IPS-11a (cell line): Measurements from ENCODE around the gene FBXL22.

ENCODE experiments used
- H3K4me3 ChIP-seq: one replicate; pipeline ENCODE4 v1.5.1; 2013; ENCODE audit warnings: low read depth, low read length, control low read depth

The FBXL22 gene

GRCh38 chr15:63593705-63594671, 3.2 kb upstream of the FBXL22 start:
- no peak overlapping the region for H3K4me3 ChIP-seq

- H3K4me3 ChIP-seq: no peak overlapping the region
Observed at GRCh38 chr15:63595065-63595464, 2.1 kb upstream of the FBXL22 start.

GRCh38 chr15:63595688-63596087, 1.5 kb upstream of the FBXL22 start:
- H3K4me3 ChIP-seq: no peak overlapping the region

GRCh38 chr15:63596676-63597037, 530 bp upstream of the FBXL22 start:
- H3K4me3 ChIP-seq: no peak overlapping the region

GRCh38 chr15:63597821-63598220, 634 bp downstream of the FBXL22 start:
- no peak overlapping the region for H3K4me3 ChIP-seq

- H3K4me3 ChIP-seq: no peak overlapping the region
Observed at GRCh38 chr15:63598473-63599400, 1.6 kb downstream of the FBXL22 start.

- no peak overlapping the region for H3K4me3 ChIP-seq
Observed at GRCh38 chr15:63599401-63600000, 2.3 kb downstream of the FBXL22 start.

GRCh38 chr15:63600001-63600615, 2.9 kb downstream of the FBXL22 start:
- H3K4me3 ChIP-seq: peak overlapping the region; percentile 67

GRCh38 chr15:63600616-63601025, 3.4 kb downstream of the FBXL22 start:
- H3K4me3 ChIP-seq: peak overlapping the region; percentile 67

- peak overlapping the region; percentile 67 for H3K4me3 ChIP-seq
Observed at GRCh38 chr15:63601026-63601703, 4.0 kb downstream of the FBXL22 start.

GRCh38 chr15:63601704-63602185, 4.6 kb downstream of the FBXL22 start:
- peak overlapping the region; percentile 67 for H3K4me3 ChIP-seq

- no peak overlapping the region for H3K4me3 ChIP-seq
Observed at GRCh38 chr15:63602595-63602994, 5.4 kb downstream of the FBXL22 start.

- H3K4me3 ChIP-seq: no peak overlapping the region
Observed at GRCh38 chr15:63603516-63603915, 6.3 kb downstream of the FBXL22 start.

- H3K4me3 ChIP-seq: no peak overlapping the region
Observed at GRCh38 chr15:63604281-63604680, 7.1 kb downstream of the FBXL22 start.

- no peak overlapping the region for H3K4me3 ChIP-seq
Observed at GRCh38 chr15:63605036-63605435, 7.8 kb downstream of the FBXL22 start.

GRCh38 chr15:63605816-63606215, 8.6 kb downstream of the FBXL22 start:
- H3K4me3 ChIP-seq: no peak overlapping the region

- H3K4me3 ChIP-seq: no peak overlapping the region
Observed at GRCh38 chr15:63606308-63606707, 9.1 kb downstream of the FBXL22 start.

- no peak overlapping the region for H3K4me3 ChIP-seq
Observed at GRCh38 chr15:63608989-63609388, 11.8 kb downstream of the FBXL22 start.

- no peak overlapping the region for H3K4me3 ChIP-seq
Observed at GRCh38 chr15:63609448-63609847, 12.3 kb downstream of the FBXL22 start.

GRCh38 chr15:63610209-63610841, 13.1 kb downstream of the FBXL22 start:
- H3K4me3 ChIP-seq: no peak overlapping the region
